DND-41 (cell line): ENCODE measurements around the gene C18orf63.

Experiments
- EZH2 ChIP-seq: IDR thresholded peaks from 3 replicates; pipeline ENCODE4 v1.6.1; 2012; ENCODE audit warnings: borderline replicate concordance, low read depth, mild to moderate bottlenecking, moderate library complexity, low read length, inconsistent platforms; ENCODE audit not compliant: severe bottlenecking
- TF ChIP-seq, protein P1 (sequence below): IDR thresholded peaks from 2 replicates; pipeline ENCODE4 v1.5.1; 2012; ENCODE audit warnings: borderline replicate concordance, low read length, moderate library complexity, mild to moderate bottlenecking; ENCODE audit not compliant: poor library complexity, severe bottlenecking; ENCODE audit errors: extremely low read depth

DNA sequence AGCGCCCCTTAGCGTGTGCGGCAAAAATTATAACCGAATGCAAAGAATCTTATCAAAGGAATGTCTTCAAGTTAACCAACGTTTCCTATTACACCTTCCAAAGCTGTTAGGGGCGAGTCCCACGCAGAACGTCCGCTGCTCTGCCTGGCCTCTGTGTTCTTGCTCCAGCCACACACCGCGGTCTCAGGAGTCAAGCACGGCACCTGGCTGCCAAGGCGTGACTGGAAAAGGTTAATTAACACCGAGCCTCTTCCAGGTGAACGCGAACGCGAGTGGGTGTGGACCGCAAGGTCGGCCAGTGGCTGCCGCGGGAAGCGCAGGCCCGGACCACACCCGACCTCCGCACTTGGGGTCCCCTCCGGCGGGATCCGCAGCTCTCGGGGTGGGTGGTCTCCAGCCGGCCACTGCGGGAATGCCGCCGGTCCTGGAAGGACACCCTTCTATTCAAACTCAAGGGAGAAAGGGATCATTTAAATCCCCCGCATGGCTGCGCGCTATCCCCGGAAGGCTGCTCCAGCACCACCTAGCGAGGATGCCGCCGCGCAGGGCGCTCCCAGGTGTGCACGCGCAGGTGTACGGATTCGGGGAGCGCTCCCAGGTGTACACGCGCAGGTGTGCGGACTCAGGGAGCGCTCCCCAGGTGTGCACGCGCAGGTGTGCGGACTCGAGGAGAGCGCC, 24.7 kb upstream of the C18orf63 start:
- TF ChIP-seq, protein P1, sequence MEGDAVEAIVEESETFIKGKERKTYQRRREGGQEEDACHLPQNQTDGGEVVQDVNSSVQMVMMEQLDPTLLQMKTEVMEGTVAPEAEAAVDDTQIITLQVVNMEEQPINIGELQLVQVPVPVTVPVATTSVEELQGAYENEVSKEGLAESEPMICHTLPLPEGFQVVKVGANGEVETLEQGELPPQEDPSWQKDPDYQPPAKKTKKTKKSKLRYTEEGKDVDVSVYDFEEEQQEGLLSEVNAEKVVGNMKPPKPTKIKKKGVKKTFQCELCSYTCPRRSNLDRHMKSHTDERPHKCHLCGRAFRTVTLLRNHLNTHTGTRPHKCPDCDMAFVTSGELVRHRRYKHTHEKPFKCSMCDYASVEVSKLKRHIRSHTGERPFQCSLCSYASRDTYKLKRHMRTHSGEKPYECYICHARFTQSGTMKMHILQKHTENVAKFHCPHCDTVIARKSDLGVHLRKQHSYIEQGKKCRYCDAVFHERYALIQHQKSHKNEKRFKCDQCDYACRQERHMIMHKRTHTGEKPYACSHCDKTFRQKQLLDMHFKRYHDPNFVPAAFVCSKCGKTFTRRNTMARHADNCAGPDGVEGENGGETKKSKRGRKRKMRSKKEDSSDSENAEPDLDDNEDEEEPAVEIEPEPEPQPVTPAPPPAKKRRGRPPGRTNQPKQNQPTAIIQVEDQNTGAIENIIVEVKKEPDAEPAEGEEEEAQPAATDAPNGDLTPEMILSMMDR: no peak
- no peak for TF ChIP-seq EZH2
